H1 (cell line): Measurements from ENCODE around the gene UGT1A9. TPM values are rescaled to one million over a fixed set of nuclear protein-coding genes. Genes with fewer than 3 reads are reported as not detected.

ENCODE experiments used
- CTCF ChIA-PET: fragments of 300-600 bp; sonication (Branson Sonifier 250); formaldehyde crosslinking; loops from one replicate; lab custom pipeline; 2021; ENCODE audit not compliant: partially characterized antibody; lab: Charles Lee
- POLR2A ChIA-PET: fragments of 300-600 bp; sonication (Branson Sonifier 250); formaldehyde crosslinking; loops from one replicate; lab custom pipeline; 2021; ENCODE audit warnings: inconsistent platforms; ENCODE audit not compliant: partially characterized antibody; lab: Charles Lee
- DNase-seq, 2 experiments: peaks; one replicate each; pipeline versions ENCODE4 v3.0.0 to v3.0.0-alpha.2; 2010 to 2022; ENCODE audit warnings: low spot score in 2 of 2, low read depth in 1 of 2, mixed read lengths in 1 of 2
- FAIRE-seq: peaks from 2 replicates; lab custom pipeline; 2011; peaks lifted over from hg19 to GRCh38; lab: Jason Lieb, UNC
- H2AFZ ChIP-seq: 2 replicates; pipeline ENCODE4 v1.8.1; 2012; ENCODE audit warnings: low read length, inconsistent platforms
- H2AK5ac ChIP-seq: 2 replicates; pipeline ENCODE4 v1.6.1; 2013; ENCODE audit warnings: low read depth, low read length
- H2BK120ac ChIP-seq: replicated peaks from 2 replicates; pipeline ENCODE3; 2013; ENCODE audit warnings: low read depth, low read length, inconsistent platforms
- H2BK12ac ChIP-seq: 2 replicates; pipeline ENCODE4 v1.6.1; 2013; ENCODE audit warnings: low read depth, low read length
- H2BK15ac ChIP-seq: 2 replicates; pipeline ENCODE4 v1.6.1; 2013; ENCODE audit warnings: low read length
- H2BK20ac ChIP-seq: 2 replicates; pipeline ENCODE4 v1.6.1; 2013; ENCODE audit warnings: low read length
- H2BK5ac ChIP-seq: 2 replicates; pipeline ENCODE4 v1.6.1; 2013; ENCODE audit warnings: low read depth, low read length
- H3K14ac ChIP-seq: 2 replicates; pipeline ENCODE4 v1.6.1; 2013; ENCODE audit warnings: inconsistent platforms; ENCODE audit not compliant: insufficient read length
- H3K18ac ChIP-seq: 2 replicates; pipeline ENCODE4 v1.6.1; 2013; ENCODE audit warnings: low read length; ENCODE audit errors: extremely low read depth
- H3K23ac ChIP-seq: 2 replicates; pipeline ENCODE4 v1.6.1; 2013; ENCODE audit warnings: inconsistent platforms; ENCODE audit not compliant: insufficient read length
- H3K23me2 ChIP-seq: 2 replicates; pipeline ENCODE4 v1.6.1; 2013; ENCODE audit warnings: low read depth, low read length
- H3K27ac ChIP-seq: 2 replicates; pipeline ENCODE4 v1.6.1; 2011; ENCODE audit warnings: low read depth, low read length, inconsistent platforms
- H3K27me3 ChIP-seq, 4 experiments: replicated peaks in 1 of 4; 1 replicate in 1 of 4; 2 replicates in 3 of 4; pipeline versions ENCODE4 v1.6.1 to v1.8.1; 2011 to 2013; ENCODE audit warnings: low read length in 3 of 4, mild to moderate bottlenecking in 3 of 4, inconsistent platforms in 2 of 4, mixed read lengths in 2 of 4, moderate library complexity in 1 of 4; ENCODE audit not compliant: control insufficient read depth in 3 of 4, insufficient read depth in 3 of 4; ENCODE audit errors: extremely low read depth in 1 of 4
- H3K36me3 ChIP-seq, 4 experiments: 2 replicates each; pipeline versions ENCODE4 v1.6.1 to v1.8.1; 2011 to 2013; ENCODE audit warnings: mild to moderate bottlenecking in 4 of 4, low read length in 3 of 4, moderate library complexity in 2 of 4, control low read depth in 1 of 4, inconsistent platforms in 1 of 4; ENCODE audit not compliant: insufficient read depth in 4 of 4, control insufficient read depth in 2 of 4
- H3K4ac ChIP-seq: replicated peaks from 2 replicates; pipeline ENCODE3; 2013; ENCODE audit warnings: low read length, low read depth, mixed read lengths, inconsistent platforms; ENCODE audit not compliant: insufficient read length
- H3K4me1 ChIP-seq, 4 experiments: replicated peaks in 1 of 4; 1 replicate in 1 of 4; 2 replicates in 3 of 4; pipeline versions ENCODE4 v1.6.1 to v1.8.1; 2011 to 2013; ENCODE audit warnings: low read length in 3 of 4, inconsistent platforms in 2 of 4, mixed read lengths in 1 of 4; ENCODE audit not compliant: insufficient read depth in 4 of 4, control insufficient read depth in 3 of 4
- H3K4me2 ChIP-seq, 2 experiments: 2 replicates each; pipeline versions ENCODE4 v1.6.1 to v1.8.1; 2011 to 2013; ENCODE audit warnings: low read depth in 2 of 2, low read length in 2 of 2, control low read depth in 1 of 2, inconsistent platforms in 1 of 2, mild to moderate bottlenecking in 1 of 2; ENCODE audit not compliant: insufficient read depth in 1 of 2
- H3K4me3 ChIP-seq, 4 experiments: fragments of 200-600, 300-600 bp in 1 of 4; sonication (generic), shearing (Covaris generic), sonication (Bioruptor Twin) in 1 of 4; 2 replicates each; pipeline versions ENCODE4 v1.5.1 to v1.8.1; 2011 to 2016; ENCODE audit warnings: low read length in 4 of 4, low read depth in 3 of 4, control low read depth in 2 of 4, inconsistent platforms in 2 of 4, mild to moderate bottlenecking in 2 of 4, mixed read lengths in 1 of 4, moderate library complexity in 1 of 4; ENCODE audit not compliant: insufficient read depth in 2 of 4; ENCODE audit errors: extremely low read depth in 1 of 4
- H3K56ac ChIP-seq: replicated peaks from 2 replicates; pipeline ENCODE3; 2013; ENCODE audit warnings: low read depth, mild to moderate bottlenecking, mixed read lengths, low read length, inconsistent platforms; ENCODE audit not compliant: insufficient read length
- H3K79me1 ChIP-seq: 2 replicates; pipeline ENCODE4 v1.6.1; 2013; ENCODE audit warnings: low read depth, low read length, control low read depth
- H3K79me2 ChIP-seq, 2 experiments: 2 replicates each; pipeline versions ENCODE4 v1.6.1 to v1.8.1; 2012 to 2013; ENCODE audit warnings: low read length in 2 of 2, mild to moderate bottlenecking in 2 of 2, inconsistent platforms in 1 of 2; ENCODE audit not compliant: insufficient read depth in 2 of 2, control insufficient read depth in 1 of 2
- H3K9ac ChIP-seq, 4 experiments: replicated peaks in 1 of 4; 1 replicate in 1 of 4; 2 replicates in 3 of 4; pipeline versions ENCODE4 v1.6.1 to v1.8.1; 2011 to 2013; ENCODE audit warnings: low read depth in 3 of 4, low read length in 3 of 4, control low read depth in 2 of 4, mild to moderate bottlenecking in 2 of 4, moderate library complexity in 2 of 4, inconsistent platforms in 1 of 4; ENCODE audit errors: extremely low read depth in 1 of 4
- H3K9me3 ChIP-seq, 2 experiments: 2 replicates each; pipeline versions ENCODE4 v1.6.1 to v1.8.1; 2012 to 2013; ENCODE audit warnings: mild to moderate bottlenecking in 2 of 2, moderate library complexity in 2 of 2, control low read depth in 1 of 2, inconsistent platforms in 1 of 2, low read depth in 1 of 2, low read length in 1 of 2, mixed read lengths in 1 of 2; ENCODE audit not compliant: insufficient read depth in 2 of 2
- H4K20me1 ChIP-seq, 2 experiments: replicated peaks in 1 of 2; 2 replicates each; pipeline versions ENCODE3 to v1.8.1; 2011 to 2013; ENCODE audit warnings: inconsistent platforms in 2 of 2, low read length in 2 of 2, mild to moderate bottlenecking in 1 of 2; ENCODE audit not compliant: insufficient read depth in 2 of 2, control insufficient read depth in 1 of 2
- H4K5ac ChIP-seq: 2 replicates; pipeline ENCODE4 v1.6.1; 2013; ENCODE audit warnings: low read length, low read depth, mixed read lengths, inconsistent platforms; ENCODE audit not compliant: insufficient read length
- H4K8ac ChIP-seq: 2 replicates; pipeline ENCODE4 v1.8.0; 2013; ENCODE audit warnings: mild to moderate bottlenecking, moderate library complexity, low read length, inconsistent platforms; ENCODE audit not compliant: insufficient read depth; ENCODE audit errors: extremely low read depth
- H4K91ac ChIP-seq: replicated peaks from 2 replicates; pipeline ENCODE3; 2013; ENCODE audit warnings: low read length, mixed read lengths, inconsistent platforms; ENCODE audit not compliant: insufficient read length
- BACH1 ChIP-seq: IDR thresholded peaks from 2 replicates; pipeline ENCODE4 v1.6.1; 2012; ENCODE audit warnings: low read length, improper control_type of control experiment
- BCL11A ChIP-seq, 2 experiments: IDR thresholded peaks; one replicate each; pipeline ENCODE4 v1.6.1; 2011; ENCODE audit warnings: low read depth in 2 of 2, low read length in 2 of 2, mild to moderate bottlenecking in 2 of 2
- CTBP2 ChIP-seq: IDR thresholded peaks from 2 replicates; pipeline ENCODE4 v1.7.0; 2011; ENCODE audit warnings: borderline replicate concordance, mild to moderate bottlenecking, moderate library complexity, mixed read lengths, low read length; ENCODE audit not compliant: insufficient read depth, insufficient read length
- E2F6 ChIP-seq: IDR thresholded peaks from 2 replicates; pipeline ENCODE4 v1.6.1; 2012; ENCODE audit warnings: inconsistent platforms
- EP300 ChIP-seq, 2 experiments: IDR thresholded peaks; 1 replicate in 1 of 2; 2 replicates in 1 of 2; pipeline ENCODE4 v1.6.1; 2011 to 2012; ENCODE audit warnings: low read depth in 2 of 2, low read length in 2 of 2, mild to moderate bottlenecking in 2 of 2, borderline replicate concordance in 1 of 2, inconsistent platforms in 1 of 2, moderate library complexity in 1 of 2
- HDAC6 ChIP-seq: IDR thresholded peaks from one replicate; pipeline ENCODE4 v1.7.1; 2012; ENCODE audit warnings: low read depth, mild to moderate bottlenecking, inconsistent platforms, low read length, moderate library complexity
- JUND ChIP-seq: IDR thresholded peaks from 2 replicates; pipeline ENCODE4 v1.6.1; 2011; ENCODE audit warnings: mild to moderate bottlenecking, improper control_type of control experiment, low read length
- KDM1A ChIP-seq: fragments of 200-600, 300-600 bp; sonication (generic); IDR thresholded peaks from 2 replicates; pipeline ENCODE4 v1.7.1; 2016; ENCODE audit warnings: mild to moderate bottlenecking, low read length, borderline replicate concordance
- RFX5 ChIP-seq: IDR thresholded peaks from 2 replicates; pipeline ENCODE4 v1.6.1; 2011; ENCODE audit warnings: low read depth, low read length, improper control_type of control experiment, borderline replicate concordance
- RNF2 ChIP-seq: fragments of 200-900, 300-1000 bp; sonication (generic); IDR thresholded peaks from 2 replicates; pipeline ENCODE4 v1.7.1; 2016; ENCODE audit warnings: borderline replicate concordance, low read depth, mild to moderate bottlenecking, antibody characterized with exemption, low read length; ENCODE audit not compliant: poor library complexity, severe bottlenecking; ENCODE audit errors: missing control alignments
- TBP ChIP-seq: IDR thresholded peaks from 2 replicates; pipeline ENCODE4 v1.6.1; 2011; ENCODE audit warnings: low read depth, low read length, improper control_type of control experiment
- TCF12 ChIP-seq: IDR thresholded peaks from 2 replicates; pipeline ENCODE4 v1.6.1; 2011; ENCODE audit warnings: low read depth, mild to moderate bottlenecking, low read length
- WGBS, 2 experiments: shearing (Covaris generic) in 1 of 2; methylation state at CpG; one replicate each; pipeline versions ENCODE4 v1.1.6 to v1.1.7; 2013 to 2015; ENCODE audit warnings: low lambda C conversion rate in 2 of 2, mixed read lengths in 2 of 2, inconsistent platforms in 1 of 2, low coverage in 1 of 2, missing lambda C conversion rate in 1 of 2; ENCODE audit not compliant: insufficient replicate concordance in 2 of 2, insufficient coverage in 1 of 2, insufficient read length in 1 of 2; ENCODE audit errors: extremely low coverage in 1 of 2, missing lambda C conversion rate in 1 of 2; 5-methylcytosine and 5-hydroxymethylcytosine counted together
- polyA plus RNA-seq, 7 experiments: library from polyadenylated mRNA; depleted of rRNA in 3 of 7; stranded (reverse) in 5 of 7; unstranded in 2 of 7; fragments of >200 nt in 5 of 7; fragments of 200-250 nt in 2 of 7; gene quantifications; 1 replicate in 5 of 7; 2 replicates in 1 of 7; 4 replicates in 1 of 7; pipeline versions ENCODE4 v1.2.1 to v1.2.3, GENCODE V29; 2011 to 2013; ENCODE audit warnings: missing spikeins in 2 of 7, mixed read lengths in 2 of 7
- total RNA-seq: library from RNA; stranded (reverse); fragmentation: NEBNext Ultra II Directional; extraction: Animal tissue kit (Norgen Biotek cat#: 25700); gene quantifications from 2 replicates; pipeline ENCODE4 v1.2.1, GENCODE V29; 2021
- TF ChIP-seq, protein P1 (sequence below): IDR thresholded peaks from 2 replicates; pipeline ENCODE4 v1.6.1; 2012; ENCODE audit warnings: inconsistent platforms

The UGT1A9 gene
- total and polyA plus RNA-seq, 2 of the 8 experiments (the other 6 are each of a cell fraction or from before 2014, with no cell fraction given) = not detected

DNA sequence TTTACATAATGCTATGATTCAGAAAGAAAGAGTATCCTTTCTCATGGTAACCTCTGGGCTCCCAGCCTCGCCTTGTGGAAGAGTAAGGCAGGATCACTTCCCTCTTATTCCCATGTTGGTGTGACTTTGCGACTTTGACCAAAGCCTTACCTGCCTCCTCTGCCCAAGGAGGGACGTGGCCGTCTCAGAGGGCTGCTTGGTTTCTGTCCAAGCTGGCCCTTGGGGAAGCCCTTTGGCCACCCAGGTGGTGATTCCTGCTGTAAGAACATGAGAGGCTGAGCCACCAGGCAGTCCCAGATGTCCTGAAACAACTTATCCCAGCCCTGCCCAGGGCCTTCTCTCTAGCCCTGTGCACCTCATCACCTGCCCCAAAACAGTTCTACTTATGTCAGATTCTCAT, 27.0 kb downstream of the UGT1A9 start:
- no peak overlapping the region for H2BK12ac ChIP-seq
- no peaks in the 10 kb centered on the region for H3K9me3 ChIP-seq
- H3K4me3 ChIP-seq = no peak overlapping the region
- FAIRE-seq (no peak), DNase-seq (no peak)
- no peaks in the 10 kb centered on the region for H3K27me3 ChIP-seq
- POLR2A ChIA-PET = no interaction called here
- H3K9ac ChIP-seq = no peak overlapping the region
- H3K18ac ChIP-seq = no peak overlapping the region
- no peak overlapping the region for H4K8ac ChIP-seq
- WGBS, 2 experiments = 81% methylated on average over 4 of the region's 4 CpGs; no CpG with 5 or more reads in 1 of the 2 experiments
- no peak overlapping the region for H3K56ac ChIP-seq
- no peak overlapping the region for H2AK5ac ChIP-seq
- no peak overlapping the region for H3K14ac ChIP-seq
- H3K4ac ChIP-seq = no peak overlapping the region
- no peaks in the 10 kb centered on the region for H3K79me2 ChIP-seq
- no peak overlapping the region for H4K5ac ChIP-seq
- CTCF ChIA-PET = interaction anchor here (0.7 to 3.1 kb wide), 2 partner anchors 13 to 14 kb away, joined by 3 to 12 read pairs; partner anchors contain the start of gene UGT1A5
- H3K4me2 ChIP-seq = no peak overlapping the region
- H4K20me1 ChIP-seq = no peaks in the 10 kb centered on the region
- 0 out of 2 replicates have a peak overlapping the region, but pooled peaks have one; percentile 42 for H2AFZ ChIP-seq
- H3K4me1 ChIP-seq = peaks cover 0 to 4% (median 0%) of the 10 kb centered on the region in 4 experiments; a peak in 1 of 7 replicates
- H2BK15ac ChIP-seq = no peak overlapping the region
- no peaks in the 10 kb centered on the region for H3K36me3 ChIP-seq
- 0 out of 2 replicates have a peak overlapping the region, but pooled peaks have one; percentile 19 for H2BK5ac ChIP-seq
- H2BK20ac ChIP-seq = 0 out of 2 replicates have a peak overlapping the region, but pooled peaks have one; percentile 7
- H4K91ac ChIP-seq = no peak overlapping the region
- no peak overlapping the region for H2BK120ac ChIP-seq
- H3K23ac ChIP-seq = no peak overlapping the region
- H3K23me2 ChIP-seq = no peaks in the 10 kb centered on the region
- no peak overlapping the region for H3K27ac ChIP-seq
- no peaks in the 10 kb centered on the region for H3K79me1 ChIP-seq
- no peak for TF ChIP-seq E2F6
- no peak for TF ChIP-seq JUND
- no peak for TF ChIP-seq HDAC6
- TF ChIP-seq BACH1 = no peak
- no peak for TF ChIP-seq RFX5
- TF ChIP-seq KDM1A = no peak
- TF ChIP-seq TBP = no peak
- TF ChIP-seq, protein P1, sequence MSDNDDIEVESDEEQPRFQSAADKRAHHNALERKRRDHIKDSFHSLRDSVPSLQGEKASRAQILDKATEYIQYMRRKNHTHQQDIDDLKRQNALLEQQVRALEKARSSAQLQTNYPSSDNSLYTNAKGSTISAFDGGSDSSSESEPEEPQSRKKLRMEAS = no peak
- no peak for TF ChIP-seq RNF2
- TF ChIP-seq CTBP2 = no peak
- TF ChIP-seq BCL11A (IDR thresholded peaks at IDR 0.05; ENCODE audit: low read depth in 2 of 2, low read length in 2 of 2) = no peak
- TF ChIP-seq EP300 (IDR thresholded peaks at IDR 0.05; ENCODE audit: borderline replicate concordance in 1 of 2, low read depth in 2 of 2, low read length in 2 of 2) = no peak
- TF ChIP-seq TCF12 = no peak
